GM21737 (cell line): ENCODE measurements around the gene DLK1.

Experiments used
- ATAC-seq: cut with Tn5 transposase; IDR thresholded peaks from one replicate; pipeline ENCODE4 v1.9.1; 2021; ENCODE audit warnings: mild to moderate bottlenecking, moderate library complexity; ENCODE audit not compliant: unreplicated experiment

The DLK1 gene

DNA sequence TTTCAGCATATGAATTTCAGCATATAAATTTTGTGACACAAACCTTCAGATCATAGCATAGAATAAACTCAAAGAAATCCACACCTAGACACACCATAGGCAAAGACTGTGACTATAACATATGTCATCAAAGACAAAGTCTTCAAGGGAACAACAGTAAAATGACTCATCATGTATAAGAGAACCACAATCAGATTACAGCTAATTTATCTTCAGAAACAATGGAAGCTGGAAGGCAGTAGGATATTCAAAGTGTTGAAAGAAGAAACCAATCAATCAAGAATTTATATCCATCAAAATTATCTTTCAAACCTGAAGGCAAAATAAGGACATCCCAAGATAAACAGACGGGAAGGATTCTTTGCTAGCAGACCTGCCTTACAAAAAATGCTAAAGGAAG, 29.0 kb downstream of the DLK1 start:
- ATAC-seq, result no peak

DNA sequence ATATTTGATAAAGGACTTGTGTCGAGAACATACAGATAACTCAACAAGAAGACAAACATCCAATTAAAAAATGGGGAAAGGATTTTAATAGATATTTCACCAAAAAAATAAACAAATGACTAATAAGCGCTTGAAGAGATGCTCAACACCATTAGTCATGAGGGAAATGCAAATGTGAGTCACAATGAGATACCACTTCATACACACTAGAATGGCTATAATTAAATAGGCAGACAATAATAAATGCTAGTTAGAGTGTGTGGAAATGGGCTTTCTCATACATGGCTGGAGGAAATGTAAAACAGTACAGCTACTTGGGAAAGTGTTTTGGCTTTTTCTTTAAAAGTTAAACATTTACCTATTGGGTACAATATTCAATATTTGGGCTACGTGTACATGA, 34.8 kb downstream of the DLK1 start:
- ATAC-seq, result no peak

DNA sequence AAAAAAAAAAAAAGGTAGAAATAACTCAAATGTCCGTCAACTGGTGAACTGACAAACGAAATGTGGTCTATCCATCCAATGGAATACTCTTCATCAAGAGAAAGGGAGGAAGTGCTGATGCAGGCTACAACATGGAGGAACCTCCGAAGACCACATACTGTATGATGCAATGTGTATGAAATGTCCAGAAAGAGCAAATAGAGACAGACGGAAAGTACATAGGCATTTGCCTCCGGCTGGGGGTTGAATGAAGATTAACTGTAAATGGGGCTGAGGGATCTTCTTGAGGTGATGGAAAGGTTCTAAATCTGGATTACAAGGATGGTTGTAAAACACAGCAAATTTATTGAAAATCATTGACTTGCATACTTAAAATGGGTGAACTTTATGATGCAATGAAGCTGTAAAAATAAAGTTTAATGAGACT, 35.4 kb downstream of the DLK1 start:
- no peak for ATAC-seq

DNA sequence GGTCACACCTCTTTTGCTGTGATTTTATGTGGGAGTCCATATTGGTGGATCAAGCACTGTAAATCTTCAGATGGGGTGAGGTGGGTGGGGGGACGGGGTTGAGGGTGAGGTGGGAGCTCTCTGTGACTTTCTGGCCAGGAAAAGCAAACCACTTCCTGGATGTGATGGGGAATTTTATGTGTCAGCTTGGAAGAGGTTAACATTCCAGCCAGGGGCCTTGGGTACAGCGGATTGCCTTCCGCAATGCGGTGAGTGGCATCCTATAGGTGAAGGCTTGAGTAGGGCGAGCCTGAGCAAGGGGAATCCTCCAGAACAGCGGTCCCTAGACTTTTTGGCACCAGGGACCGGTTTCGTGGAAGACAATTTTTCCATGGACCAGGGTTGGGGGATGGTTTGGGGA, 36.2 kb downstream of the DLK1 start:
- ATAC-seq, result no peak

DNA sequence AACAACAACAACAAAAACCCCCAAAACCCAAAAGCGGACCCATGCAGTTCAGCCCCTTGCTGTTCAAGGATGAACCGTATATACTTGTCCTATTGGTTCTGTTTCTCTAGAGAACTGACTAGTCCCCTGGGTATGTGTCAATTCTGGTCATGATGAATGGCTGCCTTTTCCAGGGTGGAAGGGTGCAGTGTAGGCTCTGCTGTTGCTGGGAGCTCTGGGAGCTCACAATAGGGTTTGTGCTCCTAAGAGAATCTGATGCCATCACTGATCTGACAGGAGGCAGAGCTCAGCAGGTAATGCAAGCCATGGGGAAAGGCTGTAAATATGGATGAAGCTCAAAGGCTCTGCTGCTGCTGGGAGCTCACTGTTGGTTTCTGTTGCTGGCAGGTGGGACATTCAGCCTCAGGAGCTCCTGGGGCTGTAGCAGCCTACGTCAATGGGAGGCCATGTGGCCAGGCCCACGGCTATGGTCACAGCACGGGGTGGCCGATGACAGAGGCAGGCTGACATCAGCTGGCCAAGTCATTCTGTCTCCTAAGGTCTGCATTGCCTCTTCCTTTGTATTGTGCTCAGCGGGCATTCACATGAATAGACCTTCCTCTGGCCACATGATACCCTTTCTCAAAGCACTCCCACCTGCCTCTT, 37.9 kb downstream of the DLK1 start:
- ATAC-seq, result no peak

DNA sequence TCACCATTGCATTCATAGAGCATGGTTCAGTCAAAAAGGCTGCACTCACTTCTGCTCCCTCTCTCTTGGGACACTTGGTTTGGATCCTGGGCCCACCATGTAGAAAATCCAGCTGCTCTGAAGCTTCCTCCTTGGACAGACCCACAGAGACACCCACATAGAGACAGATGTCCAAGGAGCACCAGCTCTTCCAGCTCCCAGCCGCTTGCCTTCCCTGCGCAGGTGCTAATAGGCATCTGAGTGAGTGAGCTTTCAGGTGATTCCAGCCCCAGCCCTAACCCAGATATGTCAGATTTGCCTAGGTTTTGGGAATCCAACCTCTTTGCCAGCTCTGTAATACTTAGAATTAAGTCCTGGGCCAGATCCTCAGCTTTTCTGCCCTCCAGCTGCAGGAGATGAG, 38.6 kb downstream of the DLK1 start:
- ATAC-seq, result no peak

DNA sequence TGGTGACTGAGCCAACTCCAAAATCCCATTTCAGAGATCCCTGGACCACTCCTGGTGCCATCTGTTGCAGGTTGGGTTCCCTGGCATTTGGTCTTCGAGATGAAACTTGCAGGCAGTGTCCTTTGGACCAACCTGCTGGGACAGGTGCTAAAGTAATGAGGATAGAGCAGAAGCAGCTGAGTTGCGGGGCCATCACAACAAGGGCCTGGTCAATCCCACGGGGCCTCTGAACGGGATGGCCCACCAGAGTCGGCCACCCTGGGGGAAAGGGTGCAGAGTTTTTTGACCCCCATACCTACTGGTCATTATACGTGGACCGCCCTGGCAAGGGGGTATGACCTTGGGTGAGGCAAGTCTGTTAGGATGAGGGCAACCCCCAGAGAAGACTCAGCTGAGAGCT, 39.3 kb downstream of the DLK1 start:
- ATAC-seq, result no peak

DNA sequence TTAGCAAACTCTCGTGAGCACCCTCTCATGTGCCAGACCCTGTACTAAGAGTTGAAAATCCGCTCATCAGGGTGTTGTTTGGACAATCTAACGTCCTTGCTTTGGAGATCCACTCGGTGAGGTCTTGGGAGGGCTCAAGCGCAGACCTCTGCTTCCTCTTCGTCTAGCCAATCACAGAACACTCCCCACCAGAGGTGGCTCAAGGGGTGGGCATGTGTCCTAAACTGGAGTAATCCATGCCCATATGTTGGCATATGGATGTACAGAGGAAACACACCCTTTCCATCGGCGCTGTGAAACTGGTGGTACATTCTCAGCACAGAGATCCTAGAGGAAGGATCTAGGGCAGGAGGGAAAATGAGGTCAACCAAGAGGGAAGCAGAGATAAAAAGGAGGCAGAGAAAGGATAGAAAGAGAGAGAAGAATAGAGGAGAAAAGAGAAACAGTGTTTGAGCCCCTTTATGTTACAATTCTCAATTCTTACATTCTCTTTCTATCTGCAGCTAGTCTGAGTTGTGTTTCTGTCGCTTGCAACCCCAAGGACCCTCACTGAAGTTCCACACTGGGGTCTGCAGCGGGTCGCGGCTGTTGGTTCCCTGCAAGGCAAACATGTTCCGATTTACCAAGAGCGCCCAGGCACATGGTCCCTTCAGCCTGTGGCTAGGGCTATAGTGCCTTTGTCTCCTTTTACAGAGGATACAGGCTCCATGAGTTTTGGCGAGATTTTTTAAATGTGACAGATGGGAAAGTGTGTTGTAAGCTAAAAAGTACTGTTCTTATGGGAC, 40.5 kb downstream of the DLK1 start:
- ATAC-seq, result no peak

DNA sequence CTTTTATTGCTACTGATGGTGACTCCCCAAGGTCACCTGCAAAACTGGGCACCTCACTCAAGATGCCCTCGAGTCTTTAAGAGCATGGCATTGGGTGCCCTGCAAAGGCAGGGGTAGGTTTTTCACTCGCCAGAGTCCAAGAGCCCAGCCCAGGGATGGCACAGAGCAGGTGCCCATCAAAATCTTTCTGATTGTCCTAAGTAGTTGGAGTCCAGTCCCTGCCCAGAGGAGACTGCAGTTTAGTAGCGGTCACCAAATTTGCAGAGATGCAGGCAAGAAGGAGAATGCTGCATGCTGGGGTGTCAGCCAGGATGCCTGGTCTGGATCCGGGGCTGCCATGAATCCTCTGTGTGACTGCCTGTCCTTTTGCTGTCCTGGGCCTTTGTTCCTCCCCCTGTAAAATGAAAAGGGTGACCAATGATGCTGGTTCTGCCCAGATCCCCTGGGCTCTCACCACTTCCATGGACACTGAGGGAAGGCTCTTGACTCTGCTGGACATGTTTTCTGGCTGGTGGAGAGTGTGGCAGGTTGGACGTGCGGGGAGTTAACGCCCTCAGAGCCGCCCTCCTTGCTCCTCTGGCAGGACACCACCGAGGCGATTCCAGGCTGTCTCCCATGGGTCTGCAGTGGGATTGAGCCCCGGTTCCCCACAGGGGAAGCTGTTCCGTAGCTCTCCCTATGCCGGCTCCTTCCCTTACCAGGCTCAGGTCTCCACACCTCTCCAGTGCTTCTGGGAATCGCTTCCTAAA, 41.3 kb downstream of the DLK1 start:
- ATAC-seq, result no peak

DNA sequence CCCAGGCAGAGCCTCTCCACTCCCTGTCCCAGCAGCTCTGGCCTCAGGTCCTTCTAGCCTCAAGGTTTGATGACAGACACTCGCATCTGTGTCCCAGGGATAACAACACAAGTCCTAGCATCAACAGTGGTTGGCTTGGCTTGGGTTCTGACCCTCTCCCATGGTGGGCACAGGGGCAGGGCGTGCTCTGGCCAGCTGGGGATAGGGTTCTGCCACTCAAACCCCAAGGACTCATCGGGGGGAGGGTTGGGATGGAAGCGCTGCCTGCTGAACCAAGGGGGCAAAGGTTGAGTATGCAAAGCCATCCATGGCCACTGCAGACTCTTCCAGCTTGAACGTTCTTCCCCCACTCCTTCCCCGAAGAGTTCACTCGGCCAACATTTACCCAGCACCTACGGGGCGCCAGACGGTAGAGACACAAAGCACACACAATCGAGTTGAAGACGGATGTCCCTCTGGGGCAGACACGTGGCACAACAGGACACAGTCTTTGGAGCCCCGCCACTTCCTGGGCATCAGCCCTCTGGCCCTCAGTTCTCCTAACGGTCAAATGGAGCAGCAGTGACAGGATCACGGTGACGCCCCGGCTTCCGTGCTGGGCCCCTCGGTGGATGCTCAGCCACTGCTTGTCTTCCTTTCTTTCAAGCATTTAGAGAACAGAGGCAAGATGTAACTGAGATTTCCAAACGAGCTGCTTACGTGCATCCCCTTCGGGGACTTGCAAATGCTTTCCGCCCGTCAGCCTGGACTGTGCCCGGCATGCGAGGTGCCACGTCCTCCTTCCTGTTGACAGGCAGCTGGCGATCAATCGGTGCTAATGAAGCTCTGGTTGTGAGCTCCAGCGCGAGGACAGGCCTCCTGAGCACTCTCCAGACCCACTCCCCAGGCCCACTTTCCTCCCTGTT, 42.6 kb downstream of the DLK1 start:
- ATAC-seq, result no peak

DNA sequence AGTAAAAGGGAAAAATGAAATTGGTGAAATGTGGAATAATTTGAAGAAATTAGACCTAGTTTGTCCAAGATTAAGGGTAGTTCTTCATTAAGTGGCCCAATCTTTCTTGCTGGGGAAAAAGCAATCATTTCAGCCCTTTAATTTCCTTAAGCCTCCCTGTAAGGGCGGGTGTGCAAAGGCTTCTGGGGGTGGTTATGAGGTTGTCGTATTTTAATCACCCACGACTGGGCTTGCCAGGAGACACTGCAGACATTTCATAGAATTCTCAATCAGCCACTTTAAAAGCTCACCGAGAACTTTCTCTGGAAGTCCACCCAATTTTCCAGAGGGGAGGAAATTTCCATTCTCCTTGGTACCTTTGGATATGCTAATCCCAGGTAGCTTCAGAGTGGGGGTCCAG, 43.4 kb downstream of the DLK1 start:
- no peak for ATAC-seq

DNA sequence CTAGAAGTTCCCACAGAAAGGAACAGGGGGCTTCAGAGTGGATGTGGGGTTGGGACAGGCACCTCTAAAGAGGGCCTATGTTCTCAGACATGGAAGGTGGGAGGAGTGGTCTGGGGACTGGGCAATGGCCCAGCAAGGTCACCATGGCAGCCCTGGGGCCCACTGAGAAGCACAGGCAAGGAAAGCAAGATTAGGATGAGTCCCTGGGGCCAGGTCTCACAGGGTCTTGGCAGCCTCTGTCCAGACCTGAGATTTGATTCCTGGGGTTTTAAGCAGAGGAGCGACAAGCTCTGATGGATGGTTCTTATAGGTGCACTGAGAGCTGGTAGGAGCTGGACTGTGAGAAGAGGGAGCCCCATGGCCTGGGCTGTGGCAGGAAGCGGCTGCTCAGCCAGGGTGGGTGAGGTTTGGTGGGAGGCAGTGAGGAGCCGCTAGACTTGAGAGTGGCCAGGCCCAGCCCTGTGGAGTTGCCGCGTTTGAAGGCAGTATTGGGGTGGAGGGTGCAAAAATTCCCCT, 44.0 kb downstream of the DLK1 start:
- ATAC-seq, result no peak

DNA sequence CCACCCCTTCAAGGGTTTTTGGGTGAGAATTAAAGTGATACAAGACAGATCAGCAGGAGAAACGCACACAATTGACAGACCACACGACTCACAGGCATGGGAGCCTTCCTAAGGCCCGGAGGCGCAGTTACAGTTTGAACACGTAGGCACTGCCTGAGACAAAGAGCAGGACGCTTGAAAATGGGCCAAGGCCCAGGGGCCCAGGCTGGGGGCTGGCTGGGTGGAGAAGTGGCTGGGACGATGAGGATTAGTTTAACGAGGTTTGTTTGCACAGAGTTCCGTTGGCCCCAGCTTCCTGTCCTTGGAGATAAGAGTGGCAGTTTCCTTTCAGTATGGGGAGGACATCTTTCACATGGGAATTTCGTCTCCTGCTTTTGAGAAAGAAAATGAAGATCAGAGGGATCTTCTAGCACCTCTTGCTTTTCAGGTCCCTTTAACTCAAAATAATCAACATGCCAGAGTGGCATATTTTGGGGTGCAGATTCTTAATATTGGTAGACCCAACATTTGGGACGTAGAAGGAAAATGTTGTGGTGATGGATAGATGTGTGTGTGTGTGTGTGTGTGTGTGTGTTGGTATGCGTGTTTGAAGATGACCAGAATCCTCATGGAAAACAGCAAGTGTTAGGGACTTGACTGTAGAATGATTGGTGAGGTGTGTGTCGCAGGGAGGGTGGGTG, 44.6 kb downstream of the DLK1 start:
- no peak for ATAC-seq

DNA sequence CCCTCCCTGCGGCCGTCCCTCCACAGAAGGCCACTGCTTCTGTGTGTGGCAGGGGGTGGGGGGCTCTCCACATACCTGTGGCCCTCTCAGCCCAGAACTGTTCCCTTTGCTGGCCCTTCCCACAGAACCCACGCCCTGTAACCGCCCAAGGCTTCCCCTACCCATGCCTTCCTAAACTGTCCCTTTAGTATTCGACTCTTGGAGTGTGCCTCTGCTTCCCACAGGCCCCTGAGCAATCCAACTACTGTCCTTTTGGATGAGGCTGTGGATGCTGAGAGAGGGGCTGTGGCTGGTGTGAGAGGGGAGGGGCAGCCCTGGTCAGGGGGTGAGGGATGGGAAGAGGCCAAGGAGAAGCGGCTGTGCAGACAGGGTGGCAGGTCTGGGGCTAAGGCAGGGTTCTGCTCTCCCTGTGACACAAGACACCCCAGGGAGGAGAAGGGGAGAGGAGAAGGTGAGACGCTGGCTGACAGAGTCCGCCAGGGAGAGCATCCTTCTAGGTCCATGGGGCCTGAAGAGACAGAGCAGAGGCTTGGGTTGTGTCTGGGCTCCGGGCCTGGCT, 46.0 kb downstream of the DLK1 start:
- no peak for ATAC-seq

DNA sequence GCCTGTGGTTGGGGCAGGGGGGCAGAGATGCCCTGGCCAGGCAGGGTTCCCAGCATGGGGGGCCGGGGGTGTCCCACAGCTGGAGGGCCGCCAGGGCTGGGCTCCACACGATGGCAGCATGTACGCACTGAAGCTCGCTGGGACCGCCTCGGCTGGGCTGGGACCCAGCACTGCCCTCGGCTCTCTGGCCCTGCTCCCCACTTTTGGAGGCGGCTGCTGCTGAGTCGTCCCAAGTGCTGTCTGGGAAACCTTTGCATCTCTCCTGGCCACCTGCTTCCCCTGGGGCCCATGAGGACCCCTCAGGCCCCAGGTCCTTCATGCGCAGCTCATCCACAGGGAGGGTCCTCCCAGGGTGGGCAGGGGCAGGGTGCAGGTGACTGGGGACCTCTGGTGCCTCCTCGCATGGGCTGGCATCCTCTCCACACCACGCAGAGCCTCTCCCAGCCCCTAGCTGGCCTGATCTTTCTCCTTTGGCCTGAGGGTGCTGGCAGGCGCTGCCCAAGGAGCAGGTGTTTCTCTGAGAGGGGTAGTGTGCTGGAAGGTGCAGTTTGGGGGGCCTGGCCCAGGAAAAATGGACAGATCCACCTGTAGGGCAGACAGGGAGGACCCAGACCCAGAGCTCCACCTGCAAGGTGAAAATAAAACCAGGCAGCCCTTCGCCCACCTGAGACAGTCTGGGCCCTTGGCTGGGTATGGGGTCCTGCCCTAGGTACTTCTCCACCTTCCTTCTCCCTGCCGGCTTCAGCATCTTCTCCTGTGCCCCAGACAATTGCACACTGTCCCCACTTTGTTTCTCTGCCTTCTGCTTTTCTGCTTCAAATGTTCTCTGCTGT, 46.9 kb downstream of the DLK1 start:
- ATAC-seq, result no peak

DNA sequence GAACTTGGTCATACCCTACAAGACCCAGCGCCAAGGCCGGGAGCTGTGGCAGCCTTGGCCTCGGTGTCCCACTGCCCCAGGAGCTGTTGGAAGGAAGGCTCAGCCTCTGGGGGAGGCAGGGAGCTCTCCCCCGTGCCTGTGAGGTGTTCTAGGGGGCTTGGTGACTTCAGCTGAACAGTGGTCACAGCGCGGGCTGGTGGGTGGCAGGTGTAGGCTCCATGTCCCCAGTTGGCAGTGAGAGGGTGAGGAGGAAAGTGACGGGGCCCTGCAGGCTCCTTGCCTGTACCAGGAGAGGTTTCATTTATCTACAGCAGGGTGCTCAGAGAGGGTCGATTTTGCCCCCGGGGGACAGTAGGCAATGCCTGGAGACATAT, 47.5 kb downstream of the DLK1 start:
- no peak for ATAC-seq

DNA sequence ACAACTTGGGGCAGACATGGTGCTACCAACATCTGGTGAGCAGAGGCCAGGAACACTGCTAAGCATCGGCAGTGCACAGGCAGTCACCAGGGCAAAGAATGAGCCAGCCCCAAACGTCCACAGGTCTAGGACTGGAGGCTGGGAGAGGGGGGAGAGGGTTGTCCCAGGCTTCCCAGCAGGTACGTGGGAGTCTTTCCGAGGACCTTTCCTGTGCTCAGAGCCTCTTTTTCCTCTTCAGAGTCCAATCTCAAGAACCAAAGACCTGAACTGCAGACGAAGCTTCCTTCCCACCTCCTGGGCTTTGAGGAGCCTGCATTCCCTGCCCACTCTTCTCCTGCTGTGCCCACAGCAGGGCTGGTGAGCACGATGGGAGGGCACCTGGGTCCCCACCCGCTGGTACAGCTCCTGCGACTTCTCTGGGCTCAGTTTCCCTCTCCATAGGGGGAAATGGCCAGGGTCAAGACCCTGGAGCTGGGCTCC, 48.7 kb downstream of the DLK1 start:
- no peak for ATAC-seq

DNA sequence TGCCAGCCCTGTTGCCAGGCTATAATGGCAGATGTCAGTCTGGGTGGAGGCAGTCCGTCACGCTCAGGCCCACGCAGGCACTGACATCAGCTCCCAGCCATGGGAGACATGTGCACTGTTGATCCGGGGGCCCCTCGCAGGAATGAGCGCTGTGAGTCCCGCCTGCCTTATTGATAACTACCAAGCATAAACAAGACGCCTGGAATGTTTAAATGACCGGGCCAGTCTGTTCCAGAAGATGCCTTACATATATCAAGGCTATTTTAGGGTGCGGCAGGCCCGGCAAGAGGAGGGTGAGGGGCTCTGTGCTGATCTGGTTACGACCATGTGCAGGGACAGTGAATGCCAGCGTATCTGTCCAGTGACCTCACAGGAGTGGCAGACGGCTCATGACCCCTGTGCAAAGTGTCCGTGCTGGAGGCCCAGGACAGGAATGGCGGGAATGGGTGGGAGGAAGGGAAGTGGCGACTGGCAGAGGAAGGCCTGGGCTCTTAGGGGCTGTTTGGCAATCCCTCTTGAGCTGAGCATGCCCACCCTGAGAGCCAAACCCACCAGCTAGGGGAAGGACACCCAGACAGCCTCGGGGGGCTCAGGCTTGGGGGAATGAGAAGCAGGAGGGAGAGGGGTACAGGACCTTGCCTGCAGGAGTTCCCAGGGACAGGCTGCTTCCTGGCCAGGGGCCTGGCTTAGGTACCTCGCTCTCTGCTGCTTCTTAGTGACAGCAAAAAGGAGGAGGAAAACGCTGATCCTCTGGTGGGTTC, 49.3 kb downstream of the DLK1 start:
- no peak for ATAC-seq
